Measurements from ENCODE around the gene DMXL2.

GRCh38 chr15:51672155-51672687 lies 49.6 kb upstream of the DMXL2 start:
- no peak for TF ChIP-seq CTCF (IDR thresholded peaks at IDR 0.05 in 8 of 11, conservative IDR thresholded peaks at IDR 0.05 in 3 of 11)
- no peak for TF ChIP-seq POLR2A (IDR thresholded peaks at IDR 0.05)

Data from spleen (tissue), 7 donors.